ENCODE data around the gene DOC2A.

The DOC2A gene

DNA sequence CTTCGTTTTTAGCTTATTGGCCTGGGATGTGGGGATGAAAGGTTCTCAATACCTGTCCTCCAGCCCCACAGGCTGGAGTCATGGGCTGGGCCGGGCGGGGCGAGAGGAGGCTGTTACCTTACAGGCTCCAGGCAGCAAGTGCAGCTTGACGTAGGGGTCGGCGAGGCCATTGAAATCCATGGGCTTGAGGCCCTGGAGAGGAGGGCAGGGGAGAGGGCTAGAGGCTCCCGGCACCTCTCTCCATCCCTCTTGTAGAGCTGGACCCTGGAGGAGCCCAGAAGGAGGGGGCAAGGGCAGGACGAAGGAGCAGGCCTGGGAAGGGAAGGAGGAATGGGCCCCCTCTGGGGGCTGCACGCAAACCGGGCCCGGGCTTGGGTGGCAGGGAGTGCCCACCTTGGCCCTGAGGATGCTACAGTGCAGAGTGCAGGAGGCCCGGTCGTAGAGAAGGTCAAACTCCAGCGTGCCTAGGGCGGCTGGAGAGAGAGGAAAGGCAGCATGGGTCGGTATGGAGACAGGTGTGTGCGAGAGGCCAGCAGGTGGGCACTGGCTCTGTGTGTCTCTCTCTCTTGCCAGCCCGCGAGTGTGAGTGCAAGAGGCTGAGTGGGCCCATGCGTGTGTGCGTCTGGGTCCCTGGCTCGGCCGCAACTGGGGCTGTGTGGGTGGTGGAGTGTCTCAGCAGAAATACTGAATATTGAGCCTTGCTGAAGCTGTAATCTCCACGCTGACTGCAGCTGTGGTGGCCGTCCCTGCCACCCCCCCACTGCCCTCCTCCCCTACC, 1.6 kb downstream of the DOC2A start:
- intact Hi-C loops (cut with DNase I): no loop called here

DNA sequence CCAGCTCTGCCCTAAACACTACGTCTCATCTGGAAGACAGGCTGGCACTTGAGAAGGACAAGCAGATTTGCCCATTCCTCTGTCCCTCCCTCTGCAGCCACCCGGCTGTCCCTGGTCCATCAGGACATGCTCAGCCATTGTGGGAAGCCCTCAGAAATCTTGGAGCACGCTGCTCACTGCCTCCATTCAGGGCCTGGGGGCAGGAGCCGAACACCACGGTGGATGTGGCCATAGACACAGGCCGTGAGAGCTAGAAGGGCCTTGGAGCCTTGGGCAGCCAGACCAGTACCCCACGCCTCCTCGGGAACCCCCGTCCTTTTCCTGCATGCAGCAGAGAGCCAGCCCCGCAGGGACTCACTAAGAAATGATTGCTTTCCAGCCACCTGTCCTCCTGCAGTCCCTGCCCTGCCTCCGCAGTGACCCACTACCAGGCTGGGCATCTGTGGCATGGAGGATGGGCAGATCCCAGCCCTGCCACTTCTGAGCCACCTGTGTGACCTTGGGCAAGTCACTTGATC, 3.4 kb downstream of the DOC2A start:
- intact Hi-C loops (cut with DNase I): no loop called here
- DNase-seq: no peak

More for the DNA sequence above, 1.6 kb downstream of the DOC2A start:
- DNase-seq: no peak

DNA sequence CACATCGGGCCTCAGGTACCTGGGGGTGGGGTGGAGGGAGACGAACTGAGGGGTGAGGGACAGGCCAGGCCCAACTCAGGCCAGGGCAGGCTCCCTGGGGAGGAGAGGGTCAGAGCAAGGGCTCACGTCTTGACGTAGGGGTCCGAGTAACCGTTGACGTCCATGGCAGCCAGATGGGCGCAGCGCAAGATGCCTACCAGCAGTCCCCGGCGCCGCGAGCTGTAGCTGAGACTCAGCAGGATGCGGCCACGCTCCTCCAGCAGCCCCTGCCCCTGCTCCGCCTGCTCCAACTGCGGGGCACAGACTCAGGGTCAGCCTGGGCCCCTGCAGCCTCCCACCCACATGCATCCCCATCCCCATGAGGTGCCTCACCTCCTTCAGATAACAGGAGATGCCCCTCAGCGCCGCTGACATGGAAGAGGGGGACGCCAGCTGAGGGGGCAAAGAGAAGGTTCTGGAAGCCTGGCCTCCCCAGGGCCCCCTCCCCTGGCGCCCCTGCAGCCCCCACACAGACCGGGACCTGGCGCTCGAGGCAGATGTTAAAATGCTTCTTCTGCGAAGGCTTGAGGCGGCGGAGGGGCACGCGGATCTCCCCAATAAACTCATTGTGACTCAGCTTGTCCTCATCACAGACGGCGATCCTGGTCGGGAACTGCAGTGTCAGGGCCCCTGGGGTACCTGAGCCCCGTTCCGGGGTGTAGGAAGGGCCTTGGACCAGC, 4.0 kb downstream of the DOC2A start:
- DNase-seq: no peak
- intact Hi-C loops (cut with DNase I): no loop called here

DNA sequence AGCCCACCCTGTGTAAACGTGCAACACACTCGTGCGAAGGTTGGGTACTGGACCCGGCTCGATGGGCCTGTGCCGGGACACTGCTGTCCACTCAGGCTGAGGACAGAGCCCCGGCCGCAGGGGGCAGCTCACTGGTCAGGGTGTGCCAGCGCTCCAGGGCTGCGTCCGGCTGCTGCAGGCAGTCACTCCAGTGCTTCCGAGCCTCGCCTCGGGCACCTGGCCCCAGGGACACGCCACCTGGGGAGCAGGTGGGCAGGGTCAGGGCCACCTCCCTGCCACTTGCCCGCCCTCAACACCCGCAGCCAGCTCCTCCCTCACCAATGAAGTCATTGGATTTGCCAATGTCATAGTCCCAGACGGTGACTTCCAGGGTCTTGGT, 4.7 kb downstream of the DOC2A start:
- intact Hi-C loops (cut with DNase I): no loop called here
- no peak for DNase-seq

DNA sequence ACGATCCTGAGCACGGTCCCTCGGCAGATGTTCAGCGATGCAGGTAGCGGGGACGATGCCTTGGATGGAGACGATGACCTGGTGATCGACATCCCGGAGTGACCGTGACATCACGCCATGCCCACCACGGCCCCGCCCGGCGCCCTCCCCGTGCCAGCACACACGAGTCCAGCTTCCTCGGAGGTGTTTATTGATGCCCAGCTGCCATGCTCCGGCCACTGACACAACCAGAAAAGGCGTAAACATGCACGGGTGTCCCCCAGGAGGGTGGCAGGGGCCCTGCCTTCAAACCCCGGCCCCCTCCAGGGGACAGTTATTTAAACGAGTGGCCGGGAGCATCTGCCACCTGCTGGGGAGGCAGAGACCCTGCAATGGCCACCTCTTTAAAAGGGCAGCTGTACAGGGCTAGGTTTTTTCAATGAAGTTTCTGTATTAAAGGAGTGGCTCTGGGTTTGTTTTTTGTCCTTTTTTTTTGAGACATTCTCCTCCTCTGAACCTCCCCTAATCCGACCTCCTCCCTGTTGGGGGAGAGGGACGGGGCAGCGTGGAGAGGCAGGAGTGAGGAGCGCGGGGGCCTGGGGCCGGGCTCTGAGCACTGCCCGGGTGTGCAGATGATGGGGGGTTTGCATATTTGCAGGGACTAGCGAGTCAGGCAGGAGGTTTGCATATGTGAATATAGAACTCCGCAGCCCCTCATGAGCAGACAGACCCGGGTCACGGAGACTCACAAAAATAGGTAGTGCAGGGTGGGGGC, 5.3 kb downstream of the DOC2A start:
- DNase-seq: peak in 22 of 42 donors; percentile 20 to 68 (median 41)
- intact Hi-C loops (cut with DNase I): no loop called here

DNA sequence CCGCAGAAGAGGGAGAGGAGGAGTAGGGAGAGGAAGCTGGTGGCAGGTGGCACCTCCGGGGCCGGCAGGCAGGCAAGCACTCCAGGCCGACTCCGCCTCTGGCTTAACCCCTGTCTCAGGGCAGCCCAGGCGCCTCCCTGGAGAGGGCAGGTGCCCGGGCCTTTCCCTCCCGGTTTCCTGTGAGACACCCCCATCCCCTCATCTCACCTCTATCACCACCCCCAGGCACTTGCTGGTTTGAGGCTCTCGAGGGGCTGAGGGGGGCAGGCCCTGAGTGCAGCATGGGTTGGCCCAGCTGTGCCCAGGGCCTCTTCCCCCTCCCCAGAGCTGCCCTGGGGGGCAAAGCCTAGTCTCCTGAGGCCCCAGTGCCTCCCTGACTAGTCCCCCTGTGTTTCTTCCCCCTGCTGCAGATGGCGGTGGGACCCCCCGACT, 6.0 kb downstream of the DOC2A start:
- no peak for DNase-seq
- intact Hi-C loops (cut with DNase I): no loop called here

DNA sequence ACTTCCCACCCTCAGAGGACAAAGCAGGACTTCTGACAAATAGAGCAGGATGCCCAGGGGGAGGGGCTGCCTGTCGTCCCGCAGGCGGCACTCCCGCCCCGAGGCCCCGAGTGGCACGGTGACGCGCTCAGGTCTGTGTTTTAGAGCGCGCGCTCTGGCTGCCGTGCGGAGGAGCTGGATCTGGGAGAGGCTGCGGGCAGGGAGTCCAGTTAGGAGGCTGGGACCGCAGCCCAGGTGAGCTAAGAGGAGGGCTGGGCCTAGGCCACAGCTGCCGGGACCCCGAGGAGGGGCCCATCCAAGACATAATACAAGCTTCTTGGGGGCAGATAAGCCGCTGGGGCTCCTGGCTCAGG, 6.4 kb downstream of the DOC2A start:
- intact Hi-C loops (cut with DNase I): no loop called here
- DNase-seq: no peak

DNA sequence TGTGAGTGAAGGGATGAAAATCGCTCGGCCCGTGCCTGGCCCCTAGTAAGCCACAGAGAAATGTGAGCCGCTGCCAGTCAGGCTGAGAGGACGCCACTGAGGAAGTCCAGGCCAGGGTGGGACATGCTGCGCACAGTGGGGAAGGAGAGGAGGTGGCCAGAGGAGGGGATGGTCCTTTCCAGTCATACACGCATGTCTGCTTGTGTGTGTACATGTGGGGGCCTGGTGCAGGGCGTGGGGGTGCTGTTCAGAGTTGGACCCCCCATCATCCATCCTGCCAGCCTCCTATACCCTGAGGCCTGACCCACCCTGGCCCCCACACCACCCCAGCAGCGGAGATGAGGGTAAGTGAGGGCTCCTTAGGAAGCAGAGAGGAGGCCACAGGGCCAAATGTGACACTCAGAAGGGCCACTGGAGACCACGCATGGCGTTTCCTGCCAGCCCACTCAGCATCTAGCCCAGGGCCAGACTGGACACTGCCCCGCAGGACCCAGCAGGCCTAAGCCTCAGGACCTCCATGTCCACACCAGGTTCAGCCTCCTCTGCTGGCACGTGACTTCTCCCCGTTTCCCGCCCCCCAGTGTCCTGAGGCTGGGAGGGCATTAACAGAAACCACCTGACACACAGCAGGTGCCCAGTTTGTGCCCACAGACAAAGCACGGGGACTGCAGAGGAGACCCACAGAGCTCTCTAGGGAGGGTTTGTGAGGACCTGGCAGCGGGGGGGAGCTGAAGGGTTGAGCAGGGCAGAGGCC, 7.0 kb downstream of the DOC2A start:
- intact Hi-C loops (cut with DNase I): no loop called here
- no peak for DNase-seq

DNA sequence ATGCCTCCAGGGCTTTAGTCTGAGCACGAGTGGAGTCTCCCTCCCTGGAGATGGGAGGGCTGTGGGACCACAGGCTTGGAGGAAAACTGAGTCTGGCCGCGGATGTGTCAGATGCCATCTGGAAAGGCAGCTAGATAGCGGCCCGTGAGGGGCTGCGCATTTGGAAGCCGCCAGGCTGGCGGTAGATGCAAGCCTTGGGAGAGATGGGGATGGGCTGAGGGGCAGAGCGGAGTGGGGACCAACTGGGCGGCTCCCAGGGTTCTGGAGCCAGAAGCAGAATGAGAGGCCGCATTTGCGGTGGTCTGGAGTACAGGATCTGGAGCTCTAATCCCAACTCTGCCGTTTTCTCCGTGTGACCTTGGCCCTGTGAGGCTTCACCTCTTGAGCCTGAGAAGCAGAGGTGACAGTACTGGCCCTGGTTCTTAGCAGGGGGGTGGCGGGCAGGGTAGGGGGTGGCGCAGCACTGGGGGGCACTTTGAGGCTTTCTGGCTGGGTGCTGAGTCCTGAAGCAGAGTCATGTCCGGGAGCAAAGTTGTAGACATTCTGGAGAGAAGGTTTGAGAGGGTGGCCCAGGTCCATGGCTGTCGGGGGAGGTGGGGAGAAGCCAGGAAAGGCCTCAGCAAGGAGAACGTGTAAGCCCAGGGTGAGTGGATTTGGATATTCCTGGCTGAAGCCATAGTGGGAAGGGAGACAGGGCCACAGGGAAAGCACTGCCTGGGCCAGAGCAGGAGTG, 8.0 kb downstream of the DOC2A start:
- intact Hi-C loops (cut with DNase I): no loop called here
- no peak for DNase-seq

DNA sequence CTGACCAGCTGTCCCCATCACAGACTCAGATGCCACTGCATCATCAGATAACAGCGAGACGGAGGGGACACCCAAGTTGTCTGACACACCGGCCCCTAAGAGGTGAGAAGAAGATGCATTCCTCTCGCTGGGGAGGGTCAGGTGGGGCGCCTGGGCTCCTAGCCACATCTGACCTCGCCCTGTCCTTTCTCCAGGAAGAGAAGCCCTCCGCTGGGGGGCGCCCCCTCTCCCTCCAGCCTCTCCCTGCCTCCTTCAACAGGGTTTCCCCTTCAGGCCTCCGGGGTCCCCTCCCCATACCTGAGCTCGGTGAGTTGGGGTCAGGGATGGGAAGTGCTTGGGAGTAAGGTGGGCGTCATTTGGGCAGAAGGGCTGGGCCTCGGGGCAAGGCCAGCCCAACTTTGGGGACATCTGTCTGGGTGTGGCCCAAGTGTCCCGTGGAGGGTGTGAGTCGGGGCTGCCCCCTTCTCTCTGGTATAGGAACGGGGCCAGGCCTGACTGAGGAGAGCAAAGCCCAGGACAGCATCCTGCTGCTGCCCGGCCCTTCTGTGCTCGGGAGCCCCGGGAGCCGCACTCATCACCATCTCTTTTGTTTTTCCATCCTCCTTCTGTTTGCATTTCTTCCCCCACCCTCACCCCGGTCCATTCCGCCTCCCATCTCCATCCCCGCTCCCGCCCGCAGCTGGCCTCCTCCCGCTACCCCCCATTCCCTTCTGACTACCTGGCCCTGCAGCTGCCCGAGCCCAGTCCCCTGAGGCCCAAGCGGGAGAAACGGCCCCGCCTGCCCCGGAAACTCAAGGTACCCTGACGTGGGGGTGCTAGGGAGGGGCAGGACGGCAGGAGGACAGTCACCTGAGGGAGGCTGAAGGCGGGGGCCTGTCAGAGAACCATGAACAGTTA, 9.8 kb downstream of the DOC2A start:
- DNase-seq: no peak
- intact Hi-C loops (cut with DNase I): no loop called here

DNA sequence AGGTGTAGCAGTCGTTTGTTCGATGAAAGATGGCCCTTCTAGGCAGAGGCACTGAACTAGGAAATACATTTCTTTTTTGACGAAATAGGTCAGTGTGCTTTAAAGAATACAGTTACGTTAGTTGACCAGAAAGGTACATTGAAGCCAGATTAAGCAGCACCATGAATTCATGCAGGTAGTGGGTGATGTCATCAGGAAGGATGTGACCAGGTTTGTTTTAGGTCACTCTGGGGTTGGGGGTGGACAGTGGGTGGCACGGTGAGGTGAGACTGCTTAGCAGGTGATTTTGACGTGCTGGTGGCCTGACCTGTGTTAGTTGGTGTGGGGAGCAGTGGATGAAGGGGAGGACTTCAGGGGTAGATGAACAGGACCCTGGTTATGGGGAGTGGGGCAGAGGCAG, 11.2 kb downstream of the DOC2A start:
- no peak for DNase-seq
- intact Hi-C loops (cut with DNase I): loop anchor here (10.0 kb wide), 2 partner anchors 55 to 185 kb away; partner anchors contain the start of genes PAGR1 and PRRT2

DNA sequence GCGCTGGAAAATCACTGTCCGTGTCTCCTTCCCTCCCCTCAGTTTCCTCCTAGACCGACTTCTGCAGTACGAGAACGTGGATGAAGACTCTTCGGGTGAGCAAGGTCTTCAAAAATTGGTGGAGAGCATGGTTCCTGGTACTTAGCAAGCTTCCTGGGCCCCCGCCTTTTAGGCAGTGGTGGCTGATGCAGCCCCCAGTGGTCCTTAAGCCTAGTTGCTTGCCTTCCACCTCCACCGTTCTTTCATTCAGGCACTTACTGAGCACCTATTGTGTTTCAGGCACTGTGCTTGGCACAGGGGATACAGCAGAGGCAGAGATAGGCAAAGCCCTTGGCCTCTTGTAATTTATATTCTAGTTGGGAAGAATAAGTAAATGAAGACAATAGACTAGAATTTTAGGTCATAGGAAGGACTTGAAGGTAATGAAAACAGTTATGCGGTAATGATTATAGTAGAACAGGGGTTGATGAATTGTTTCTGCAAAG, 14.0 kb downstream of the DOC2A start:
- intact Hi-C loops (cut with DNase I): loop anchor here (10.0 kb wide), 2 partner anchors 58 to 182 kb away; partner anchors contain the start of genes PAGR1 and PRRT2
- no peak for DNase-seq

DNA sequence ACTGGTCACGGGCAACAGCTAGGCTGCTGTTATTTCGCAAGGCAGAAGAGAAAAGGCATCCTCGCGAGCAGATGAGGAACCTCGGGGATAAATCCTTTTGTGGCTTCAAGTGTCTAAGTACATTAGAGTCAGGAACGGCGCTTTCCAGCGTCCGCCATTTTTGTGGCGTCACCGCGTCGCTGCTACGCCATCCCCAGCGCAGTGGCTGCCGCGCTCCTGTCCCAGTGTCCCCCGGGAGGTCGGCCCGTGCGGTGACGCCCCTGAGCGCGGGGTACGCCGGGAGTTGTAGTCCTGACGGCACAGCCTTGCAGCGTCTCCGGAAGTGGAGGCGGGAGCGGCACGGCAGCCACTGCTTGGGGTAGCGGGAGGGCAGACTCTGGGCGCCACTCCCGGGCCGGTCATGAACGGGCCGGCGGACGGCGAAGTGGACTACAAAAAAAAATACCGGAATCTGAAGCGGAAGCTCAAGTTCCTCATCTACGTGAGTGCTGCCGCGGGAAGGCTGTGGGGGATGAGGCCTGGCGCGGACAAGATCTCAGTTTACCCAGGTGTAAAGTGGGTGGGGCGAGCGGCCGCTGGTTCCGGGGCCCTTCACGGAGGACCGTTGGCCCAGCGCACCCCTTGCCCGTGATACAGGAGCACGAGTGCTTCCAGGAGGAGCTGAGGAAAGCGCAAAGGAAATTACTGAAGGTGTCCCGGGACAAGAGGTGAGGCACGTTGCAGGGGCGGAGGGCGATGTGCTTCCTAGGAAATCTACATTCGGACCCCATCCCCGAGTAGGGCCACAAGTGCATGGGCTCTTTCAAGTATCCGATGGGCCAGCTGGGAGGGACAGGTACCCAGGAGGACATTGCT, 14.7 kb downstream of the DOC2A start, which contains the start of gene INO80E:
INO80E (plus strand) TSS at position 331 of the 855 bp plus-strand sequence; CDS start at position 401, 70 bp downstream.
- DNase-seq: peak; percentile 97 to 100 (median 100)
- intact Hi-C loops (cut with DNase I): loop anchor here (2.0 to 10.0 kb wide), 3 partner anchors 21 to 181 kb away; partner anchors contain the start of genes PAGR1 and PRRT2

DNA sequence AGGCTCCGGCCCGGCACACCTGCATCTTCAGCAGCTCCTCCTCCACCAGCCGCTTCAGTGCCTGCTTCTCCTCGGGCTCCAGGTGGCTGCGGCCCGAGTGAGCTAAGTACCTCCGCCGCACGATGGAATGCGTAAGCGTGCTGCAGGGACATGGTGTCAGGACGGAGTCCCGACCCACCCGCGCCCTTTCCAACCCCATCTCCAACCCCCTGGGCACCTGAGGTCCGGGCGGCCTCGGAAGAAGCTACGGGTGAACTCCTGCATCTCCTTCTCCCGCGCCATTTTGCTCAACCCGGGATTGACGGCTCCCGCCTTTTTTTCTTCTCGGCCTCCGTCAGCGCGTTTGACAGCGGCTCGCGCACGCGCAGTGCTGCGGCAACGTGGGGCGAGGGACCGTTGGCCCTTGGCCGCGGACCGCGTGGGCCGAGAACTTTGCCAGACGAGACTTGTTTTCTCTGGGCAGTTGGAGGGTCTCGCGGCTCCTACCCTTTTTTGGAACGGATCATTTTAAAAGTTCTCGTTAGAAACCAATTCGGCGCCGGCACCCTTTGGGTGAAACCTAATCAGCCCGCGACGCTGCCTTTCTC, 15.4 kb downstream of the DOC2A start, which contains the start of gene HIRIP3:
HIRIP3 (minus strand) TSS at position 294 of the 587 bp plus-strand sequence; CDS start at position 282, 12 bp downstream.
- intact Hi-C loops (cut with DNase I): loop anchor here (2.0 to 10.0 kb wide), 3 partner anchors 21 to 181 kb away; partner anchors contain the start of genes PAGR1 and PRRT2
- DNase-seq: peak; percentile 66 to 95 (median 89)
